GM12801 (cell line): Measurements from ENCODE around the gene TRPV4.

Experiments
- CTCF ChIP-seq: IDR thresholded peaks from one replicate; pipeline ENCODE4 v1.5.1; 2011; ENCODE audit warnings: control low read depth; ENCODE audit not compliant: insufficient read length; ENCODE audit errors: extremely low read depth

The TRPV4 gene

GRCh38 chr12:109877504-109878246 lies 44.5 kb upstream of the TRPV4 start:
- no peak for TF ChIP-seq CTCF

- no peak for TF ChIP-seq CTCF
Observed at GRCh38 chr12:109876406-109876805, 43.2 kb upstream of the TRPV4 start.

DNA sequence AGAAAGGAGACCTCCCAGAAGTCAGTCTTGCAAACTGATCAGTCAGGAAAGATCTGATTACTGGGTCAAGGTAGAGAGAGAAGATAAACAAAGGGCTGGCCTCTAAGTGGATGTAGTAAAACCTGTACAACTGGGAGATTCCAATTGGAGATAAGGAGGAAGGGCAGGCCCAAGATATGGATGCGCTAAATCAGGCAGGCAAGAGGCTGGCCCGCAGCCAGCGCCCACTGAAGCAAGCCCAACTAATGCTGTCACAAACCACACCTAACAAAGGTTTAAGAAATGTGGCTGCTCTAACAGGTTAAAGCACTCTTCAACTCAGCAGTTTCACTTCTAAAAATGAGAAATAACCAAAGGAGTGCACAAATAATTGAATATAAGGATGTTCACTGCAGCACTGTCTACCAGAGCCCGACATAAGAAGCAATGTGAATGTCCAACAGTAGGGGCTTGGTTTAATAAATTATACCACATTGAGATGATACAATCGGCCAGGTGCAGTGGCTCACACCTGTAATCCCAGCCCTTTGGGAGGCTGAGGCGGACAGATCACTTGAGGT lies 42.5 kb upstream of the TRPV4 start:
- no peak for TF ChIP-seq CTCF

DNA sequence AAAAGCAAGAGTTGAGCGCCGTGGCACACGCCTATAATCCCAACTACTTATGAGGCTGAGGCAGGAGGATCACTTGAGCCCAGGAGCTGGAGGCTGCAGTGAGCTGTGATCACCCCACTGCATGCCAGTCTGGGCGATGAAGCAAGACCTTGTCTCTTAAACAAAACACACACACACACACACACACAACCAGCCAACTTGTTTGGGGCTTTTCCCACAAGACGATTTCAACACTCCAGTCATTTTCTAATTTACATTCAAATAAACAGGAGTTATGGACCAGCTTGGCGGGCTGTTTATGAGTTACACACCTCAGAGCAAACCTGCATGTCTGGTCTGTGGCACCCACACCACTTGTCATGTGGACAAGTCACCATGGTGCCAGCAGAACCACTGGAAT lies 40.5 kb upstream of the TRPV4 start:
- no peak for TF ChIP-seq CTCF

DNA sequence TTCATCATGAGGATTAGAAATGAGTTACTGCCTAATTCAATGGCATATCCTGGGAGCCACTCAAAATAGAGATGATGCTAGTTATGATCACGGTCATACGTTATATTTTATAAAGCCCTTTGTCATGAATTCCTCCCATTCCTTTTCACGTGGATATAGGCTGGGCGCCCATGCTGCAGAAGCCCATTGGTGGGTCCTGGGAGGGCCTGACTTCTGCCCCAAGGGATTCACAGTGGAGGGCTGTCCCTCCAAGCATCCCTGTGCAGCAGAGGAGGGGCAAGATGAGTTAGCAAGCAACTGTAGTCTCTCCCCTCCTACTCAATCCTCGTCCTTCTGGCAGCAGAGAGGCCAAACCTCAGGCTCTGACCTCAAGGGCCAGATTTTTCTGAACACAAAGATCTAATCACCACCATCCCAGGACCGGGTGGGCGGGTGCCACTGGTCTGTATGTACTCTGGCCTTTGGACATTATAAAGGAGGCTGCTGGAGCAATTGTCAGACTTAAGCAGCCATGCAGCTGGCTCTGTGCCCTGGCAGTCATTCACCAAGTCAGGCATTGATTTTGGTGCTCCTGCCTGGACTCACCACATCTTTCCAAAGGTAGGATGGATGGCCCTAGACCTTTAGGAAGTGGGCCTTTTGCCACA lies 38.6 kb upstream of the TRPV4 start:
- no peak for TF ChIP-seq CTCF

- TF ChIP-seq CTCF: no peak
Observed at GRCh38 chr12:109870648-109871047, 37.5 kb upstream of the TRPV4 start.

GRCh38 chr12:109868182-109869051 lies 35.2 kb upstream of the TRPV4 start:
- no peak for TF ChIP-seq CTCF
